GM10266 (cell line): ENCODE results near the gene NAA25.
A peak's percentile ranks its signal among the peaks of the same experiment; 100 is the strongest.
"Not testable (repeated sequence)": the region's sequence is repeated elsewhere in the genome, so short reads cannot be mapped to it uniquely, and the experiment has no call there.

Experiments used
- DNase-seq: peaks from one replicate; pipeline ENCODE4 v3.0.0; 2012; ENCODE audit errors: extremely low spot score
- TF ChIP-seq, protein P1 (sequence below): IDR thresholded peaks from 2 replicates; pipeline ENCODE4 v1.5.1; 2012; ENCODE audit warnings: mild to moderate bottlenecking, low read depth; ENCODE audit not compliant: control insufficient read depth, insufficient read depth; ENCODE audit errors: missing control alignments

Gene NAA25

DNA sequence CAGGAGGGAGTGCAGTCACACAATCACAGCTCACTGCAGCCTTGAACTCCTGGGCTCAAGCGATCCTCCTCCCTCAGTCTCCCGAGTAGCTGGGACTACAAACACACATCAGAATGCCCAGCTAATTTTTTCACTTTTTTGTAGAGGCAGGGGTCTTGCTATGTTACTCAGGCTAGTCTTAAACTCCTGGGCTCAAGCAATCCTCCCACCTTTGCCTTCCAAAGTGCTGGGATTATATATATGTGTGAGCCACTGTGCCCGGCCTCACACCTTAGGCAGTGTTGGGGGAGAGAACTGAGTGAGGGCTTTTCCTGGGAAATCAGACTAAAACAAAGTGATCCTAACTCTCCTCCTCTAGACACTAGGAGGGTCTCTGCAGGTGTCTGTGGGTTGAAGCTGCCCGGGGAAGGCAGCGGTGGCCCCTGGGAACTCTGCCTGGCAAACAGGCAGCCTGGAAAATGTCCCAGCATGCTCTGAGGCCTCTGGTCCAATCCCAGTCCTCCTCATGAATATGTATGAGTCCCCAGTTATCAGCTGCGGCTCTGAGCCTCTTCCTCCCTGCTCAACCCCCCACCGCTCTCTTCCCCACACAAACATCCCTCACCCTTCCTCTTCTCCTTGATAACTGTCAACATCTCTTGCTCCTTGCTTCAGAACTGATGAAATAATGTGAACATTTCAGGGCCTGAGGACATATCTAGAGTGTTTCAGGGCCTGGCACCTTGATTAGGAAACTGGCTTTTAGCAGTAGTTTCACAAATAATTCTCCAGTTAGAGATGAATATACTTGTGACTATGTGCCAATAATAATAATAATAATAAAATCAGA is 7.9 kb upstream of the NAA25 start:
- TF ChIP-seq, protein P1, sequence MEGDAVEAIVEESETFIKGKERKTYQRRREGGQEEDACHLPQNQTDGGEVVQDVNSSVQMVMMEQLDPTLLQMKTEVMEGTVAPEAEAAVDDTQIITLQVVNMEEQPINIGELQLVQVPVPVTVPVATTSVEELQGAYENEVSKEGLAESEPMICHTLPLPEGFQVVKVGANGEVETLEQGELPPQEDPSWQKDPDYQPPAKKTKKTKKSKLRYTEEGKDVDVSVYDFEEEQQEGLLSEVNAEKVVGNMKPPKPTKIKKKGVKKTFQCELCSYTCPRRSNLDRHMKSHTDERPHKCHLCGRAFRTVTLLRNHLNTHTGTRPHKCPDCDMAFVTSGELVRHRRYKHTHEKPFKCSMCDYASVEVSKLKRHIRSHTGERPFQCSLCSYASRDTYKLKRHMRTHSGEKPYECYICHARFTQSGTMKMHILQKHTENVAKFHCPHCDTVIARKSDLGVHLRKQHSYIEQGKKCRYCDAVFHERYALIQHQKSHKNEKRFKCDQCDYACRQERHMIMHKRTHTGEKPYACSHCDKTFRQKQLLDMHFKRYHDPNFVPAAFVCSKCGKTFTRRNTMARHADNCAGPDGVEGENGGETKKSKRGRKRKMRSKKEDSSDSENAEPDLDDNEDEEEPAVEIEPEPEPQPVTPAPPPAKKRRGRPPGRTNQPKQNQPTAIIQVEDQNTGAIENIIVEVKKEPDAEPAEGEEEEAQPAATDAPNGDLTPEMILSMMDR: no peak
- peak; percentile 35 for DNase-seq

DNA sequence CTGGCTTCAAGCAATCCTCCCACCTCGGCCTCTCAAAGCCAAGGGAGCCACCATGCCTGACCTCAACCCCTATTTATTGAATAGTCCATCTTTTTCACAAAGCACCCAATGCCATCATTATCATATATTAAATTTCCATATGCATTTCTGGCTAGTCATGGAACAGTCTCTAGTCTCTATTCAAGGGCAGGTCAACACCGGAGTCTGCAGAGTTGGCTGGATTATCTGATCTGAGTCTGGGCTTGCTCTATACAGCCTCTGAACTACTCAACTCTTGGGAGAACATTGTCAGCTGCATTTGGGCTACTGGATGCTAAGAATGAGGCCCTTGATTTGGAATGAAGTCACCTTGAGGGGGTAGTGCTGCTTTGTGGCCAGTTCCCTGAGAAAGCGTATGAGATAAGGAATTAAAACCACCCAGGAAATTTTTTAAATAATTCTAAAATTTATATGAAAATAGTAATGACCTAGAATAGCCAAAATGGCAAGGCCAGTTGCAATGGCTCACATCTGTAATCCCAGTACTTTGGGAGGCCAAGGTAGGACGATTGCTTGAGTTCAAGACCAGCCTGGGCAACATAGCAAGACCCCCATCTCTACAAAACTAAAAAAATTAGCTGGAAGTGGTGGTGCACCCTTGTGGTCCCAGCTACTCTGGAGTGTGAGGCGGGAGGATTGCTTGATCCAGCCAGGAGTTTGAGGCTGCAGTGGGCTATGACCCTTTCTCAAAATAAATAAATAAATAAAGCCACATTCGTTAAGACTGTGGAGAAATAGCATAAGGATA is 6.9 kb upstream of the NAA25 start:
- TF ChIP-seq, protein P1: no peak
- no peak for DNase-seq

DNA sequence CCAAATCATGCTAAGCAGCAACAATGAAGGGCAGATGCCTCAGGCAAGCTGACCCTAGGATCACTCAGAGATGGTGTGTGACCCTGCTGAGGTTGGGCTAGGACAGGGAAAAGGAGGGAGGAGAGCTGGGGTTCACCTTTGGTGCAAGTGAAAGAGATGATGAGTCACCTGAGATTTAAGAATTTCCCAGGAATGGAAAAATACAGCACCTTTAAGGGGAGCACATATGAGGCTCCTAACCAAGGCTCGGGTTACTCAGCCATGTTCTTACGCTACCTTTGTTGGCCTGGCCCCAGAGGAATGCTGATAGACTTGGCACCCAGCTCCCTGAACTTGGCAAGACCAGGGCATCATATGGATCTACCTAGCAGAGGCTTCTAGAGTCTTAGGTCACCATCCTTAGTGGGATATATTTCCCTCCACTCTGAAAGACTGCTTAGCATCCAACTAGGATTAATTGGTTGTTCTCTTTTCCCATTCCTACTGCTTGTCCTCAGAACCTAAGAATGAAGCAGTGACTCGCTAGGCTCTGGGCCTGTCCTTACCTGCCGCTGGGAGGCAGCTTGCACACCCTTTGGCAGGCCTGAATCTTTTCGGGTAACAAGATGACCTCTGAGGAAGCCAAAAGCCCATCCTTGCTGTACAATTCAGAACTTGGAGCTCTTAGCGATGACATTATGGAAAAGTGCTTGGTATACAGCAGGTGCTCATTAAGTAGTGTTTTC is 4.0 kb upstream of the NAA25 start:
- TF ChIP-seq, protein P1: no peak
- DNase-seq: no peak

DNA sequence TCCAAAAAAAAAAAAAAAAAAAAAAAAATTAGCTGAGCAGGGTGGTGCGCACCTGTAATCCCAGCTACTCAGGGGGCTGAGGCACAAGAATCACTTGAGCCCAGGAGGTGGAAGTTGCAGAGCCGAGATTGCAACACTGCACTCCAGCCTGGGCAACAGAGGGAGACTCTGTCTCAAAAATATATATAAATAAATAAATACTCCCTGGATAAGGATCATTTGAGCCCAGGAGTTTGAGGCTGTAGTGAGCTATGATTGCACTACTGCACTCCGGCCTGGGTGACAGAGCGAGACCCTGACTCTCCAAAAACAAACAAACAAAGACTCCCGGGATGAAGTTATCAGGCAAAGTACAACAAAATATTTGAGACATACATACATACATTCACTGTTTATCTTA is 3.3 kb upstream of the NAA25 start:
- DNase-seq: no peak
- TF ChIP-seq, protein P1: no peak

DNA sequence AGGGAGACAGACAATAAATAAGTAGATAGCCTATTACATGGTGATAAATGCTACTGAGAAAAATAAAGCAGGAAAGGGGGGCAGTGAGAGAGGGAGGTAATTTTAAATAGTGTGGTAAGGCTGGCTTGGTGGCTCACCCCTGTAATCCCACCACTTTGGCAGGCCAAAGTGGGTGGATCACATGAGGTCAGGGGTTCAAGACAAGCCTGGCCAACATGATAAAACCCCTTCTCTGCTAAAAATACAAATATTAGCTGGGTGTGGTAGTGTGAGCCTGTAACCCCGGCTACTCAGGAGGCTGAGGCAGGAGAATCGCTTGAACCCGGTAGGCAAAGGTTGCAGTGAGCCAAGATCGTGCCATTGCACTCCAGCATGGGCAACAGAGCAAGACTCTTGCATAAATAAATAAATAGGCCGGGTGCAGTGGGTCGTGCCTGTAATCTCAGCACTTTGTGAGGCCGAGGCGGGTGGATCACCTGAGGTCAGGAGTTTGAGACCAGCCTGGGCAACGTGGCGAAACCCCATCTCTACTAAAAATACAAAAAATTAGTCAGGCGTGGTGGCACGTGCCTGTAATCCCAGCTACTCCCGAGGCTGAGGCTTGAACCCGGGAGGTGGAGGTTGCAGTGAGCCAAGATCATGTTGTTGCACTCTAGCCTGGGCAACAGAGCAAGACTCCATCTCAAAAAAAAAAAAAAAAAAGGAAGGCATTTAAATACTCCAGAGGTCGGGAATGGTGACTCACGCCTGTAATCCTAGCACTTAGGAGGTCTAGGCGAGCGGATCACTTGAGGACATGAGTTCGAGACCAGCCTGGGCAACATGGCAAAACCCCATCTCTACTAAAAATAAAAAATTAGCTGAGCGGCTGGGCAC is 2.4 kb upstream of the NAA25 start:
- DNase-seq: not testable (repeated sequence)

DNA sequence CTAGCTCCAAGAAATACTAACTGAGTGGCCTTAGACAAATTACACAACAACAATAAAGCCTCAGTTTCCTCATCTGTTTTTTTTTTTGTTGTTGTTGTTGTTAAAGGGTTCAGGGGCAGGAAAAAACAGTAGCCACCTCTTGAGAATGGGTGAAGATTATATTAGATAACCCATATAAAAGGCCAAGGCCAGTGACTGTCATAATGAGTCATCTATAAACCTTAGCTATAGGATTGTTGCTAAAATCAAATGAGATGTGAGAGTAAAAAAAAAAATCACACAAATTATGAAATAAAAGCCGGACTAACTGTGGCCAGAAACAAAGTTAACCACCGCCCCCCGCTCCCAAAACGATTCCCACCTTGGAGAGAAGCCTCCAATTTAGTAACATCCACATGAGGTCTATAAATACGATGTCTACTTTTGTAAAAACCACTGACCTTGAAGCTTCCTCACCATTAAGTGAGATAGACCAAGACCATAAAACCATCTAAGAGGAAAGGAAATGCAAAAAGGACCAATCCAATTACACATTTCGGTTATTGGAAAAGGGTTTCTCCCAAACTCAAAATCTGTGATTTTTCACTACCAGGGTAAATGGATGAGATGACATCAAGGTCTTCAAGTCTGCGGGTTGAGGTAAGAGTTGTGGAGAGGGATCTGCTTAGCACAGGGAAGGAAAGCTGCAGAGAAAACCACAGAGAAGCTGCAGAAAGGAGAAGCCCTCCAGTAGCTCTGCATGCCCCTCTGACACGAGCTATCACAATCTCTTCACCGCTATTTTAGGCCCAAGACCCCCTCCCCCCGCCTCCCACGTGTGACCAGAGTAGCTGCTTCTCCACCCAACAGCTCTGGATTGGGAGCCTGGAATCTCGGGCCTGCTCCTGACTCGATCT is 1.0 kb downstream of the NAA25 start:
- DNase-seq: no peak
- TF ChIP-seq, protein P1: no peak
